ENCODE results near the gene SLC41A3. TPM values are rescaled to one million over a fixed set of nuclear protein-coding genes. Genes with fewer than 3 reads are reported as not detected.
"Not testable (repeated sequence)": the region's sequence is repeated elsewhere in the genome, so short reads cannot be mapped to it uniquely, and the experiment has no call there.

Gene SLC41A3
- total RNA-seq, 1 experiment from 2014 or later = 35.5 TPM

- Histone ChIP-seq H2AFZ (ENCODE audit: low read length) (no peak overlapping the region), H2AK5ac (ENCODE audit: insufficient read length, low read length) (no peak overlapping the region), H4K8ac (replicated peaks; ENCODE audit: insufficient read length, low read depth, low read length) (no peak overlapping the region), H3K4ac (ENCODE audit: low read depth, low read length) (no peak overlapping the region), H3K23ac (ENCODE audit: insufficient read length, low read depth, low read length) (no peak overlapping the region), H3K9ac (ENCODE audit: extremely low read depth, insufficient read length, low read length) (no peak overlapping the region), H2BK20ac (ENCODE audit: low read depth, low read length, poor library complexity, severe bottlenecking) (no peak overlapping the region), H3T11ph (ENCODE audit: low read length) (no peak overlapping the region), H3K9me3 (ENCODE audit: control insufficient read depth, low read depth, low read length) (no peaks in the 10 kb centered on the region), H3K23me2 (ENCODE audit: insufficient read length, low read depth, low read length, poor library complexity, severe bottlenecking) (no peaks in the 10 kb centered on the region), H3K79me2 (ENCODE audit: insufficient read depth, low read length) (no peaks in the 10 kb centered on the region), H2BK12ac (ENCODE audit: insufficient read length, low read depth, low read length) (no peak overlapping the region), H3K4me2 (ENCODE audit: insufficient read depth, insufficient read length, low read length) (no peak overlapping the region), H3K79me1 (ENCODE audit: insufficient read depth, low read depth, low read length, poor library complexity, severe bottlenecking) (no peaks in the 10 kb centered on the region), H3K56ac (ENCODE audit: insufficient read length, low read depth, low read length) (no peak overlapping the region), H2BK15ac (ENCODE audit: low read depth, low read length) (no peak overlapping the region), H2BK120ac (ENCODE audit: low read depth, low read length, poor library complexity, severe bottlenecking) (no peak overlapping the region), H2BK5ac (ENCODE audit: insufficient read length, low read length) (no peak overlapping the region), H3K14ac (ENCODE audit: insufficient read depth, low read length) (no peak overlapping the region), H3K4me1 (ENCODE audit: insufficient read depth, low read length) (no peaks in the 10 kb centered on the region), H4K5ac (ENCODE audit: insufficient read length, low read depth, low read length) (no peak overlapping the region), H3K18ac (ENCODE audit: insufficient read length, low read depth, low read length) (no peak overlapping the region), H4K91ac (ENCODE audit: insufficient read length, low read depth, low read length) (no peak overlapping the region), H3K27me3 (ENCODE audit: insufficient read depth, low read length) (no peaks in the 10 kb centered on the region), H4K20me1 (ENCODE audit: control insufficient read depth, insufficient read depth, insufficient read length) (no peaks in the 10 kb centered on the region), H3K27ac (ENCODE audit: insufficient read length, low read depth, low read length) (no peak overlapping the region)
- Mint-ChIP-seq H3K4me3 (no peak overlapping the region), H3K27ac (no peak overlapping the region), H3K4me1 (peaks cover 12 to 22% of the 10 kb centered on the region in 2 experiments), H3K36me3 (ENCODE audit: insufficient read depth in 1 of 3, low read depth in 3 of 3) (peaks cover 20 to 41% (median 33%) of the 10 kb centered on the region in 3 experiments), H3K27me3 (ENCODE audit: low read depth) (no peaks in the 10 kb centered on the region), H3K9me3 (peaks cover 16 to 24% of the 10 kb centered on the region in 2 experiments)
- WGBS (ENCODE audit: extremely low coverage, insufficient read length, low lambda C conversion rate) = no CpG with 5 or more reads among the region's 2 CpGs
- DNase-seq = no peak
- no peak for TF ChIP-seq CTCF (conservative IDR thresholded peaks at IDR 0.05)
These were observed 44.1 kb downstream of the SLC41A3 start for GRCh38 chr3:126039870-126040269.

- H3K27me3 ChIP-seq (ENCODE audit: insufficient read depth, low read length); H3K4me2 ChIP-seq (ENCODE audit: insufficient read depth, insufficient read length, low read length); H3K18ac ChIP-seq (ENCODE audit: insufficient read length, low read depth, low read length); H3K14ac ChIP-seq (ENCODE audit: insufficient read depth, low read length); H2AFZ ChIP-seq (ENCODE audit: low read length); H4K20me1 ChIP-seq (ENCODE audit: control insufficient read depth, insufficient read depth, insufficient read length); H3K56ac ChIP-seq (ENCODE audit: insufficient read length, low read depth, low read length); H2BK5ac ChIP-seq (ENCODE audit: insufficient read length, low read length); H2BK15ac ChIP-seq (ENCODE audit: low read depth, low read length); H3K9ac ChIP-seq (ENCODE audit: extremely low read depth, insufficient read length, low read length); H3K9me3 ChIP-seq (ENCODE audit: control insufficient read depth, low read depth, low read length); H4K8ac ChIP-seq (replicated peaks; ENCODE audit: insufficient read length, low read depth, low read length); H2AK5ac ChIP-seq (ENCODE audit: insufficient read length, low read length); H3K27me3 Mint-ChIP-seq (ENCODE audit: low read depth); H3K79me2 ChIP-seq (ENCODE audit: insufficient read depth, low read length); H4K5ac ChIP-seq (ENCODE audit: insufficient read length, low read depth, low read length); H3K27ac Mint-ChIP-seq; H4K91ac ChIP-seq (ENCODE audit: insufficient read length, low read depth, low read length); H3T11ph ChIP-seq (ENCODE audit: low read length); DNase-seq; H3K79me1 ChIP-seq (ENCODE audit: insufficient read depth, low read depth, low read length, poor library complexity, severe bottlenecking); H2BK20ac ChIP-seq (ENCODE audit: low read depth, low read length, poor library complexity, severe bottlenecking); H2BK12ac ChIP-seq (ENCODE audit: insufficient read length, low read depth, low read length); H3K4ac ChIP-seq (ENCODE audit: low read depth, low read length); H3K23me2 ChIP-seq (ENCODE audit: insufficient read length, low read depth, low read length, poor library complexity, severe bottlenecking); H3K23ac ChIP-seq (ENCODE audit: insufficient read length, low read depth, low read length); H3K4me1 ChIP-seq (ENCODE audit: insufficient read depth, low read length); H3K27ac ChIP-seq (ENCODE audit: insufficient read length, low read depth, low read length); H3K4me3 Mint-ChIP-seq; H2BK120ac ChIP-seq (ENCODE audit: low read depth, low read length, poor library complexity, severe bottlenecking): not testable (repeated sequence)
- H3K9me3 Mint-ChIP-seq = peaks cover 16 to 24% of the 10 kb centered on the region in 2 experiments
- peaks cover 20 to 43% (median 35%) of the 10 kb centered on the region in 3 experiments for H3K36me3 Mint-ChIP-seq (ENCODE audit: insufficient read depth in 1 of 3, low read depth in 3 of 3)
- peaks cover 12 to 22% of the 10 kb centered on the region in 2 experiments for H3K4me1 Mint-ChIP-seq
- WGBS (ENCODE audit: extremely low coverage, insufficient read length, low lambda C conversion rate) = no CpG with 5 or more reads among the region's 2 CpGs
These were observed 45.1 kb downstream of the SLC41A3 start for GRCh38 chr3:126038791-126039190.
